ENCODE data around the gene SSTR5. TPM values are rescaled to one million over a fixed set of nuclear protein-coding genes. Genes with fewer than 3 reads are reported as not detected.

SSTR5 gene
- total RNA-seq, 4 donors from 2014 or later = not detected

DNA sequence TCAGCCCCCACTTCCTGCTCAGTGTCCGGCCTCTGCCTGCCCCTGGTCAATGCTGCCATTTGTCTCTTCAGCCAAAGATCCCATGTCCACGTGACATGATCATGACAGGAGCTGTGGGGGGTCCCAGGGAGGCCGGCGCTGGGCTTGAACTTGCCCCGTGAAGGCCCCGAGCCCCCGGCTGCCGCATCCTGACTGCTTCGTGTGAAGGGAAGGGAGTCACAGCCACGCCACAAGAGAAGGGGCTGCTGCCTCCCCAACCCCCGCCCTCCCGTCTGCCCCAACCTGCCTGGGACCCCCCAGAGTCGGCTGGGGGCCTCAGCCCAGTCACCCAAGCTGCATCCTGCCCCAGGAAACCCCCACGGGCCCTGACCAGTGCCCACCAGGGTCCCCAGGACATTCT, 14.3 kb upstream of the SSTR5 start:
- peaks cover 0 to 36% of the 10 kb centered on the region in 2 donors for H3K27me3 ChIP-seq

DNA sequence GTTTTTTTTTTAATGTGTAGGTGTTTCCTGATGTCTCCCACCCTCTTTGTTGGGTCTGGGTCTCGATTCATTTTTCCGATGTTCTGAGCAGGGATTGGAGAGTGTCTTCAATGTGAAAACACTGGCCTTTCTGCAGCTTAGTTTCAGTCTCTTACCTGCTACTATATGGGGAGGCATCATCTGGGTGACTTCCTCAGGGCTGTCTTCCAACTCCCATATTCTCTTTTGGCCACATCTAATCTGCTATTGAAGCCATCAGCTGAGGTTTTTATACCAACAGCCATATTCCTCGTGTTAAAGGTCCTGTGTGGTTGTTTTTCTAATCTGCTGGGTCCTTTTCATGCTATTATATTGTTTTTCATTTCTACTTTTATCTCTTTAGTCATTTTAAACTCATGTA, 13.2 kb upstream of the SSTR5 start:
- WGBS, 2 donors = 89 to 91% methylated on average over 3 of the region's 3 CpGs
- TF ChIP-seq EP300 (IDR thresholded peaks at IDR 0.05) = no peak
- TF ChIP-seq, protein P1, sequence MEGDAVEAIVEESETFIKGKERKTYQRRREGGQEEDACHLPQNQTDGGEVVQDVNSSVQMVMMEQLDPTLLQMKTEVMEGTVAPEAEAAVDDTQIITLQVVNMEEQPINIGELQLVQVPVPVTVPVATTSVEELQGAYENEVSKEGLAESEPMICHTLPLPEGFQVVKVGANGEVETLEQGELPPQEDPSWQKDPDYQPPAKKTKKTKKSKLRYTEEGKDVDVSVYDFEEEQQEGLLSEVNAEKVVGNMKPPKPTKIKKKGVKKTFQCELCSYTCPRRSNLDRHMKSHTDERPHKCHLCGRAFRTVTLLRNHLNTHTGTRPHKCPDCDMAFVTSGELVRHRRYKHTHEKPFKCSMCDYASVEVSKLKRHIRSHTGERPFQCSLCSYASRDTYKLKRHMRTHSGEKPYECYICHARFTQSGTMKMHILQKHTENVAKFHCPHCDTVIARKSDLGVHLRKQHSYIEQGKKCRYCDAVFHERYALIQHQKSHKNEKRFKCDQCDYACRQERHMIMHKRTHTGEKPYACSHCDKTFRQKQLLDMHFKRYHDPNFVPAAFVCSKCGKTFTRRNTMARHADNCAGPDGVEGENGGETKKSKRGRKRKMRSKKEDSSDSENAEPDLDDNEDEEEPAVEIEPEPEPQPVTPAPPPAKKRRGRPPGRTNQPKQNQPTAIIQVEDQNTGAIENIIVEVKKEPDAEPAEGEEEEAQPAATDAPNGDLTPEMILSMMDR (IDR thresholded peaks at IDR 0.05) = no peak
- no peak for TF ChIP-seq POLR2A (IDR thresholded peaks at IDR 0.05)
- DNase-seq (ENCODE audit: low spot score in 2 of 2) = no peak
- H3K27me3 ChIP-seq = peaks cover 0 to 46% of the 10 kb centered on the region in 2 donors
- H3K9me3 ChIP-seq = peaks cover 0 to 38% (median 1%) of the 10 kb centered on the region in 4 donors
- H3K27ac ChIP-seq = no peak overlapping the region
- H3K36me3 ChIP-seq = no peaks in the 10 kb centered on the region
- H3K4me3 ChIP-seq = no peak overlapping the region
- peaks cover 0 to 15% (median 2%) of the 10 kb centered on the region in 4 donors for H3K4me1 ChIP-seq

More for the DNA sequence above, 14.3 kb upstream of the SSTR5 start:
- WGBS, 2 donors = 32 to 49% methylated on average over 9 to 14 of the region's 14 CpGs
- DNase-seq (ENCODE audit: low spot score in 2 of 2) = no peak
- no peak for TF ChIP-seq POLR2A (IDR thresholded peaks at IDR 0.05)
- no peak overlapping the region for H3K4me3 ChIP-seq
- H3K36me3 ChIP-seq = no peaks in the 10 kb centered on the region
- H3K27ac ChIP-seq = no peak overlapping the region
- H3K4me1 ChIP-seq = peaks cover 0 to 15% (median 2%) of the 10 kb centered on the region in 4 donors
- peaks cover 0 to 38% (median 1%) of the 10 kb centered on the region in 4 donors for H3K9me3 ChIP-seq

DNA sequence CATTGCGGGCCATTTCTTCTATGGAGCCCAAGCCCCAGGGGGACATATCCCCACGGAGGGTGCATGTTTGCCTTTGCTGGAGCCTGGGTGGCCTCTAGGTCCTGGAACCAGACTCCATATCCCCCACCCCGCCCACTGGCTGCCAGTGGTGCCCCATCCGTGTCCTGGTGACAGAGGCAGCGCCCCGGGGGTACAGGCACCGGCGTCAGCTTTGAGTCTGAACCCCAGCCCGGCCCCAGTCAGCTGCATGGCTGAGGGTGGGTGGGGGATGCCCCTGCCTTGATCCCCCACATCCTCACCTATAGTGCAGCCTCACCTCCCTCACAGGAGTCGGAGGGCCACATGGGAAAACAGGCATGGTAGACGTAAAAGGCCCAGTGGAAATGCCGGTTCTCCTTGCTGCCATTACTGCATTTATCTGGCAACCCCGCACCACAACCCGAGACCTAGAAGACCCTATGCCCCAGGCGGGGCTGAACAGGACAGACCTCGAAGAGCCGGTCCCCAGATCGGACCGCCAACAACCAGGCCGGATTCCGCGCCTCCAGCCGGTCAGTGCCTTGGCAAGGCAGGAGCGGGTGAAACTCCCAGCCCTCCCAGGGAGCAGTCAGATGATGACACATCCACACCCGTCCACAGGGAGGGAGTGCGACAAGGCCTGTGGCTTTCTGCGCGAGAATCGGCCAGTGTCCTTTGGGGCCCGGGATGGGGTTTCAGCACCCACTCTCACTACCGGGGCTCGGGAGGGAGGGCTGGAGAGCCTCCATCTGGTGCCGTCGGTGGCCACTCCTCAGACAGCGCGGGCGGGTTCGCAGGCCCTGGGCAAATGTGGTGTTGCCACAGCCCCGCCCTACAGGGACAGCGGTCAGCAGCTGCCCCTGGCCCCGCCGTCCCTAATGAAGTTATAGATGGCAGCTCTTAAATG, 11.9 kb upstream of the SSTR5 start:
- 75 to 84% methylated on average over 38 to 42 of the region's 42 CpGs for WGBS, 2 donors
- Histone ChIP-seq H3K27me3 (peaks cover 0 to 60% of the 10 kb centered on the region in 2 donors), H3K36me3 (no peaks in the 10 kb centered on the region), H3K9me3 (peaks cover 0 to 38% (median 1%) of the 10 kb centered on the region in 4 donors), H3K27ac (no peak overlapping the region), H3K4me3 (no peak overlapping the region), H3K4me1 (peaks cover 0 to 5% (median 0%) of the 10 kb centered on the region in 4 donors)
- no peak for DNase-seq (ENCODE audit: low spot score in 2 of 2)
- TF ChIP-seq EP300 (IDR thresholded peaks at IDR 0.05) (no peak), POLR2A (IDR thresholded peaks at IDR 0.05) (no peak)
- TF ChIP-seq, protein P1 (IDR thresholded peaks at IDR 0.05) = no peak

DNA sequence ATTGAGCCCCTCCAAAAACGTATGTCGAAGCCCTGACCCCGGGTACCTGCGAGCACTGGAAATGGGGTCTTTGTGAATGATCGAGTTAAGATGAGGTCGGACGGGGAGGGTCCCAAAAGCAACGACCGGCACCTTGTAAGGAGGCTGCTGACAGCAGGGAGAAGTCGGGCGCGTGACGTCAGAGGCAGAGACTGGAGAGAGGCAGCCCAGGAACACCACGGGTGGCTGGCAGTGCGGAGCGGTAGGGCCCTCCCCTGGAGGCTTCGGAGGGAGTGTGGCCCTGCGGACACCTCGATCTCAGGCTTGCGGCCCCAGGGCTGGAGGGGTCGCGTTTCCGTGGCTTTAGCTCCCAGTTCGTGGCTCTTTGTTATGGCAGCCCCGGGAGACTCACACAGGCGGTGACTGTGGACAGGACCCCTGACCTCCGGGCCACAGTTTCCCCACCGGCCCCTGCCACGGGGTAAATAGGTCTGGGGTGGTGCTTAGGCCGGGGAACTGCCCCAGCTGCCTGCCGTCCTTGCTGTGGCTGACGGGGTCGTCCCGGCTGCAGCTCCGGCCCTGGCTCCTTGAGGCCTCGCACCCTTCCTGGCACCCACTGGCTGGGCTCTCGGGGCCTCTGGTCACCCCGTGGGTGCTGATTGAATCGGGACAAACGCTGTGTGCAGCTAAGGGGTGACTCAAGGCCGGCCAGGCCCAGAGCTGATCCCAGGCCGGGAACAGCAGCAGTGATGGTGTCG, 10.6 kb upstream of the SSTR5 start:
- Histone ChIP-seq H3K27ac (no peak overlapping the region), H3K36me3 (no peaks in the 10 kb centered on the region), H3K9me3 (peaks cover 0 to 26% (median under 1%) of the 10 kb centered on the region in 4 donors), H3K4me1 (peaks cover 0 to 5% (median 0%) of the 10 kb centered on the region in 4 donors), H3K4me3 (no peak overlapping the region), H3K27me3 (peaks cover 0 to 71% of the 10 kb centered on the region in 2 donors)
- no peak for TF ChIP-seq POLR2A (IDR thresholded peaks at IDR 0.05)
- TF ChIP-seq, protein P1 (IDR thresholded peaks at IDR 0.05) = no peak
- TF ChIP-seq EP300 (IDR thresholded peaks at IDR 0.05) = no peak
- no peak for DNase-seq (ENCODE audit: low spot score in 2 of 2)
- 72 to 79% methylated on average over 35 to 42 of the region's 43 CpGs for WGBS, 2 donors

DNA sequence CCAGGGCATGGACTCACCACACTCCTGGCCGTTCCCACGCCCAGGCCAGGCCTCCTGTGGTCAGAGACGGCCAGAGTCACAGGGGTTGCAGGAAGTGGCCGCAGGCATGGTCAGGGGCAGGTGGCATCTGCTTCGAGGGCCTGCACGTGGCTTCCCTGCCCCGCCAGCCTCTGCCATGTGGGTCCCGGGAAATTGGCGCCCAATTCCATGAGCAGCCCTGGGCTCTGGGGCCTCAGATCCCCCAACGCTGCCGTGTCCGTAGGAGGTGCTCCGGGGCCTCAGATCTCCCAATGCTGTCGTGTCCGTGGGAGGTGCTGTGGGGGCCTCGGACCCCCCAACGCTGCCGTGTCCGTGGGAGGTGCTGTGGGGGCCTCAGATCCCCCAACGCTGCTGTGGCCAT, 9.7 kb upstream of the SSTR5 start:
- H3K4me3 ChIP-seq = no peak overlapping the region
- WGBS, 2 donors = 67 to 75% methylated on average over 11 to 16 of the region's 20 CpGs
- TF ChIP-seq POLR2A (IDR thresholded peaks at IDR 0.05) (no peak), EP300 (IDR thresholded peaks at IDR 0.05) (no peak)
- TF ChIP-seq, protein P1 (IDR thresholded peaks at IDR 0.05) = no peak
- no peaks in the 10 kb centered on the region for H3K36me3 ChIP-seq
- peaks cover 0 to 71% of the 10 kb centered on the region in 2 donors for H3K27me3 ChIP-seq
- peaks cover 0 to 3% (median 0%) of the 10 kb centered on the region in 4 donors for H3K4me1 ChIP-seq
- peaks cover 0 to 18% (median 0%) of the 10 kb centered on the region in 4 donors for H3K9me3 ChIP-seq
- H3K27ac ChIP-seq = no peak overlapping the region
- no peak for DNase-seq (ENCODE audit: low spot score in 2 of 2)
